ENCODE results near the gene GFI1B. TPM values are rescaled to one million over a fixed set of nuclear protein-coding genes. Genes with fewer than 3 reads are reported as not detected.

GFI1B gene
- total and polyA plus RNA-seq, 2 of the 13 experiments (the other 11 are each of a cell fraction or from before 2014, with no cell fraction given), result 0.15 to 0.51 TPM

DNA sequence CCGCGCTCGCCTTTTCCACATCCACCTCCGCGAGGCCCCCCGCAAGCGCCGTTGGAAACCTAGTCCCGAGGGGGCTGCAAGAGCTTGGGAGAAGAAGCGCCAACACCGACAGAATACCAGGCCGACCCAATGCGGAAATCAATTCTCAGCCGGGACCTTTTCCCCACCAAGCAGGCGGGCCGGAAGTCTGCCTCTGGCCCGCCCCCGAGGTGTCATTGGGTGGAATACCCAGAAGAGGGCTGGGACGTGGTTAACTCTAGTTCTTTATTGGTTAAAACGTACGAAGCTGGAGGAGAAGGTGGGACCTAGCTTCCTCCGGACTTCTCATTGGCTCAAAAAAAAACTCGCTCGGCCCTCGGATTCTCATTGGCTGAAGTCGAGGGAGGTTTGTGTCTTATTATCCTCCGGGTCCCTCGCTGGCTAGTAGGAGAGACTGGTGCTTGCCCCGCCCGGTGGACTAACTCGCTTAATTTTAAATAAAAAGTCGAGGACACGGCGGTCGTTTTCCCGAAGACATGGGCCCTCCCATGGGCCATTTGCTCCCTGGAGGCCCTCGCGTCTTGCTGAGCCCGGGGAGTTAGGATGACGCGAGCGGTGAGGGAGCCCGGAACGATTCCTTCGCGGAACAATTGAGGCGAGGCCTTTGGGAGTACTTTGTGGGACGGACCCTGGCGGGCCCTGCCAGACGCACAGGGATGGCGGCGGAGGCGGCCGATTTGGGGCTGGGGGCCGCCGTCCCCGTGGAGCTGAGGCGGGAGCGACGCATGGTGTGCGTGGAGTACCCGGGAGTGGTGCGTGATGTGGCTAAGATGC lies 52.0 kb downstream of the GFI1B start, which contains the start of gene GTF3C5 (continued):
- TF ChIP-seq ZNF556 (CRISPR knock-in tag; IDR thresholded peaks at IDR 0.05; ENCODE audit: borderline replicate concordance) (peak; percentile 70; the same call in 1 of the 2 replicates), RARG (CRISPR knock-in tag; IDR thresholded peaks at IDR 0.05; ENCODE audit: low read depth) (peak; percentile 59; the same call in 1 of the 2 replicates), ZNF468 (CRISPR knock-in tag; IDR thresholded peaks at IDR 0.05) (no peak), SOX6 (IDR thresholded peaks at IDR 0.05) (no peak), SOX6 (CRISPR knock-in tag; IDR thresholded peaks at IDR 0.05) (no peak), ZSCAN20 (CRISPR knock-in tag; IDR thresholded peaks at IDR 0.05; ENCODE audit: borderline replicate concordance) (0 out of 2 replicates have a peak, but pooled peaks have one; percentile 64), ZNF562 (CRISPR knock-in tag; IDR thresholded peaks at IDR 0.05; ENCODE audit: borderline replicate concordance) (no peak), ZFY (CRISPR knock-in tag; IDR thresholded peaks at IDR 0.05) (peak; percentile 88), ZNF207 (IDR thresholded peaks at IDR 0.05; ENCODE audit: borderline replicate concordance) (no peak), ELF3 (CRISPR knock-in tag; IDR thresholded peaks at IDR 0.05) (peak; percentile 71), ZNF543 (CRISPR knock-in tag; IDR thresholded peaks at IDR 0.05) (peak; percentile 71; the same call in 1 of the 2 replicates), KLF6 (CRISPR knock-in tag; IDR thresholded peaks at IDR 0.05) (0 out of 2 replicates have a peak, but pooled peaks have one; percentile 49), ZNF563 (CRISPR knock-in tag; IDR thresholded peaks at IDR 0.05) (peak; percentile 87), RBFOX2 (IDR thresholded peaks at IDR 0.05; ENCODE audit: low read depth, low read length) (peak; percentile 86), ZNF746 (CRISPR knock-in tag; IDR thresholded peaks at IDR 0.05) (0 out of 2 replicates have a peak, but pooled peaks have one; percentile 23), ZNF772 (CRISPR knock-in tag; IDR thresholded peaks at IDR 0.05) (0 out of 2 replicates have a peak, but pooled peaks have one; percentile 33), KDM4B (CRISPR knock-in tag; IDR thresholded peaks at IDR 0.05) (0 out of 2 replicates have a peak, but pooled peaks have one; percentile 58), ZNF333 (CRISPR knock-in tag; IDR thresholded peaks at IDR 0.05; ENCODE audit: borderline replicate concordance) (no peak), NFKB2 (CRISPR knock-in tag; IDR thresholded peaks at IDR 0.05; ENCODE audit: borderline replicate concordance) (peak; percentile 75; the same call in 1 of the 2 replicates), ZNF777 (CRISPR knock-in tag; IDR thresholded peaks at IDR 0.05) (peak; percentile 21; the same call in 1 of the 2 replicates), NCOR1 (IDR thresholded peaks at IDR 0.05; ENCODE audit: borderline replicate concordance, low read length) (peak; percentile 61; the same call in 1 of the 2 replicates), RFXAP (CRISPR knock-in tag; IDR thresholded peaks at IDR 0.05; ENCODE audit: borderline replicate concordance) (0 out of 2 replicates have a peak, but pooled peaks have one; percentile 53), TOPORS (CRISPR knock-in tag; IDR thresholded peaks at IDR 0.05) (no peak), ZNF446 (CRISPR knock-in tag; IDR thresholded peaks at IDR 0.05) (no peak)
- TF ChIP-seq, protein P1, sequence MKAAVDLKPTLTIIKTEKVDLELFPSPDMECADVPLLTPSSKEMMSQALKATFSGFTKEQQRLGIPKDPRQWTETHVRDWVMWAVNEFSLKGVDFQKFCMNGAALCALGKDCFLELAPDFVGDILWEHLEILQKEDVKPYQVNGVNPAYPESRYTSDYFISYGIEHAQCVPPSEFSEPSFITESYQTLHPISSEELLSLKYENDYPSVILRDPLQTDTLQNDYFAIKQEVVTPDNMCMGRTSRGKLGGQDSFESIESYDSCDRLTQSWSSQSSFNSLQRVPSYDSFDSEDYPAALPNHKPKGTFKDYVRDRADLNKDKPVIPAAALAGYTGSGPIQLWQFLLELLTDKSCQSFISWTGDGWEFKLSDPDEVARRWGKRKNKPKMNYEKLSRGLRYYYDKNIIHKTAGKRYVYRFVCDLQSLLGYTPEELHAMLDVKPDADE (CRISPR knock-in tag; IDR thresholded peaks at IDR 0.05), result no peak
- TF ChIP-seq, protein P2, sequence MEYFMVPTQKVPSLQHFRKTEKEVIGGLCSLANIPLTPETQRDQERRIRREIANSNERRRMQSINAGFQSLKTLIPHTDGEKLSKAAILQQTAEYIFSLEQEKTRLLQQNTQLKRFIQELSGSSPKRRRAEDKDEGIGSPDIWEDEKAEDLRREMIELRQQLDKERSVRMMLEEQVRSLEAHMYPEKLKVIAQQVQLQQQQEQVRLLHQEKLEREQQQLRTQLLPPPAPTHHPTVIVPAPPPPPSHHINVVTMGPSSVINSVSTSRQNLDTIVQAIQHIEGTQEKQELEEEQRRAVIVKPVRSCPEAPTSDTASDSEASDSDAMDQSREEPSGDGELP (IDR thresholded peaks at IDR 0.05; ENCODE audit: borderline replicate concordance, low read depth), result 0 out of 2 replicates have a peak, but pooled peaks have one; percentile 22
- TF ChIP-seq, protein P3, sequence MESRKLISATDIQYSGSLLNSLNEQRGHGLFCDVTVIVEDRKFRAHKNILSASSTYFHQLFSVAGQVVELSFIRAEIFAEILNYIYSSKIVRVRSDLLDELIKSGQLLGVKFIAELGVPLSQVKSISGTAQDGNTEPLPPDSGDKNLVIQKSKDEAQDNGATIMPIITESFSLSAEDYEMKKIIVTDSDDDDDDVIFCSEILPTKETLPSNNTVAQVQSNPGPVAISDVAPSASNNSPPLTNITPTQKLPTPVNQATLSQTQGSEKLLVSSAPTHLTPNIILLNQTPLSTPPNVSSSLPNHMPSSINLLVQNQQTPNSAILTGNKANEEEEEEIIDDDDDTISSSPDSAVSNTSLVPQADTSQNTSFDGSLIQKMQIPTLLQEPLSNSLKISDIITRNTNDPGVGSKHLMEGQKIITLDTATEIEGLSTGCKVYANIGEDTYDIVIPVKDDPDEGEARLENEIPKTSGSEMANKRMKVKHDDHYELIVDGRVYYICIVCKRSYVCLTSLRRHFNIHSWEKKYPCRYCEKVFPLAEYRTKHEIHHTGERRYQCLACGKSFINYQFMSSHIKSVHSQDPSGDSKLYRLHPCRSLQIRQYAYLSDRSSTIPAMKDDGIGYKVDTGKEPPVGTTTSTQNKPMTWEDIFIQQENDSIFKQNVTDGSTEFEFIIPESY (CRISPR knock-in tag; IDR thresholded peaks at IDR 0.05), result peak; percentile 59

Data from HepG2 (cell line).